Psoas muscle (tissue), 8 donors: ENCODE measurements around the gene POLN. TPM values are rescaled to one million over a fixed set of nuclear protein-coding genes. Genes with fewer than 3 reads are reported as not detected.
"Not testable (repeated sequence)": the region's sequence is repeated elsewhere in the genome, so short reads cannot be mapped to it uniquely, and the experiment has no call there.

Experiments used
- ATAC-seq, 4 donors: fragments of 200-7000 bp; cut with Tn5 transposase; one replicate each; pipeline ENCODE4 v1.9.1; 2020; ENCODE audit warnings: moderate library complexity in 3 of 4, mild to moderate bottlenecking in 2 of 4
- DNase-seq, 2 donors: peaks; one replicate each; pipeline ENCODE4 v3.0.0-alpha.2; 2020
- H3K27ac ChIP-seq: fragments of 200-600 bp; one replicate; pipeline ENCODE4 v1.8.0; 2022
- H3K27me3 ChIP-seq, 3 donors: fragments of 200-600 bp in 1 of 3; one replicate each; pipeline versions ENCODE4 v1.6.1 to v1.8.0; 2013 to 2022; ENCODE audit warnings: low read length in 2 of 3, mild to moderate bottlenecking in 2 of 3, moderate library complexity in 1 of 3; ENCODE audit not compliant: insufficient read depth in 3 of 3
- H3K36me3 ChIP-seq, 2 donors: fragments of 200-600 bp in 1 of 2; one replicate each; pipeline versions ENCODE4 v1.6.1 to v1.8.0; 2013 to 2022; ENCODE audit warnings: low read depth in 1 of 2, mild to moderate bottlenecking in 1 of 2, moderate library complexity in 1 of 2; ENCODE audit not compliant: insufficient read depth in 1 of 2
- H3K4me1 ChIP-seq: fragments of 200-600 bp; one replicate; pipeline ENCODE4 v1.8.0; 2022
- H3K4me3 ChIP-seq: fragments of 200-600 bp; one replicate; pipeline ENCODE4 v1.8.0; 2022; ENCODE audit warnings: mild to moderate bottlenecking
- H3K9me3 ChIP-seq: fragments of 200-600 bp; one replicate; pipeline ENCODE4 v1.8.0; 2022
- CTCF ChIP-seq: fragments of 200-600 bp; IDR thresholded peaks from one replicate; pipeline ENCODE4 v1.8.0; 2022; ENCODE audit warnings: antibody characterized with exemption
- WGBS, 3 donors: extraction: QIAGEN DNeasy Blood & Tissue Kit; methylation state at CpG; one replicate each; pipeline versions ENCODE4 v1.1.6 to v1.1.7; 2013; 5-methylcytosine and 5-hydroxymethylcytosine counted together
- intact Hi-C, 2 donors: fragments of 100-400 bp; cut with DNase I; formaldehyde crosslinking; loops; one replicate each; pipeline versions ENCODE4 v1.11.0 to v1.14.2; 2022
- polyA plus RNA-seq, 3 donors: library from polyadenylated mRNA; stranded (reverse); fragments of 200-250 nt; gene quantifications; one replicate each; pipeline ENCODE4 v1.2.3, GENCODE V29; 2013
- total RNA-seq, 4 donors: library from RNA; stranded (reverse); fragmentation: NEBNext Ultra II Directional in 2 of 4; extraction: Animal tissue kit (Norgen Biotek cat#: 25700) in 2 of 4; gene quantifications; one replicate each; pipeline versions ENCODE4 v1.2.1 to v1.2.4, GENCODE V29; 2021 to 2023
- donor health status: healthy with polysubstance abuse.
- donor health status: DM: no; HTN: no; CAD: no; lungs with moderate emphysema.
- donor health status: Bipolar disorder and iron deficiency.
- donor health status: healthy.
- donor health status: DM: yes; HTN: yes; CAD: no.
- donor health status: DM: no; HTN: no; CAD: no.
- donor health status: DM: no; HTN: no; CAD: no.
- donor health status: DM: yes; HTN: yes; CAD: no.

The POLN gene
- total and polyA plus RNA-seq, 7 donors, result 0.44 to 3.0 (median 0.95) TPM

GRCh38 chr4:2275546-2276251, 33.8 kb upstream of the POLN start:
- DNase-seq, result peak; percentile 10 to 42
- no peak overlapping the region for H3K4me3 ChIP-seq
- WGBS, 3 donors, result 92% methylated on average over 44 of the region's 44 CpGs

GRCh38 chr4:2275044-2275397, 33.1 kb upstream of the POLN start:
- H3K4me1 ChIP-seq, result peaks cover 14% of the 10 kb centered on the region

More at GRCh38 chr4:2275546-2276251, 33.8 kb upstream of the POLN start:
- no peak for ATAC-seq
- no peak for TF ChIP-seq CTCF
- Histone ChIP-seq H3K4me1 (peaks cover 7% of the 10 kb centered on the region), H3K9me3 (no peaks in the 10 kb centered on the region), H3K27ac (no peak overlapping the region), H3K36me3 (no peaks in the 10 kb centered on the region), H3K27me3 (no peaks in the 10 kb centered on the region)
- intact Hi-C loops, result no loop called here

GRCh38 chr4:2274320-2275043, 32.6 kb upstream of the POLN start:
- H3K4me1 ChIP-seq, result peaks cover 19% of the 10 kb centered on the region
- no peak overlapping the region for H3K27ac ChIP-seq
- TF ChIP-seq CTCF, result no peak
- H3K4me3 ChIP-seq, result no peak overlapping the region
- H3K27me3 ChIP-seq, result no peaks in the 10 kb centered on the region
- no peaks in the 10 kb centered on the region for H3K36me3 ChIP-seq
- no peaks in the 10 kb centered on the region for H3K9me3 ChIP-seq
- intact Hi-C loops, result no loop called here
- 82 to 88% (median 85%) methylated on average over 20 to 21 of the region's 21 CpGs for WGBS, 3 donors
- ATAC-seq, result no peak
- no peak for DNase-seq

More at GRCh38 chr4:2275044-2275397, 33.1 kb upstream of the POLN start:
- intact Hi-C loops, DNase-seq, ATAC-seq, H3K4me3 ChIP-seq, H3K27me3 ChIP-seq, H3K36me3 ChIP-seq, H3K27ac ChIP-seq, H3K9me3 ChIP-seq: not testable (repeated sequence)
- WGBS, 3 donors, result 91 to 96% (median 95%) methylated on average over 9 to 10 of the region's 10 CpGs

- Histone ChIP-seq H3K4me1 (peaks cover 26% of the 10 kb centered on the region), H3K4me3 (no peak overlapping the region), H3K27ac (no peak overlapping the region), H3K9me3 (no peaks in the 10 kb centered on the region), H3K27me3 (no peaks in the 10 kb centered on the region), H3K36me3 (no peaks in the 10 kb centered on the region)
- no peak for ATAC-seq
- WGBS, 3 donors, result 78 to 86% (median 84%) methylated on average over 24 of the region's 24 CpGs
- DNase-seq, result peak; percentile 8 to 40
- no peak for TF ChIP-seq CTCF
- intact Hi-C loops, result no loop called here
These were observed 31.9 kb upstream of the POLN start for GRCh38 chr4:2273657-2274319.

- Histone ChIP-seq H3K9me3 (no peaks in the 10 kb centered on the region), H3K36me3 (no peaks in the 10 kb centered on the region), H3K4me3 (no peak overlapping the region), H3K27ac (no peak overlapping the region), H3K27me3 (no peaks in the 10 kb centered on the region), H3K4me1 (peaks cover 32% of the 10 kb centered on the region)
- DNase-seq, result no peak
- 80 to 89% (median 86%) methylated on average over 14 to 15 of the region's 15 CpGs for WGBS, 3 donors
- intact Hi-C loops, result no loop called here
- ATAC-seq, result no peak
- no peak for TF ChIP-seq CTCF
These were observed 31.3 kb upstream of the POLN start for GRCh38 chr4:2273221-2273620.
